SK-N-SH treated with all-trans-retinoic acid at 6 μM for 48 hours (cell line): ENCODE data around the gene TAS2R41.

Experiments used
- ATAC-seq: fragments of 200-7000 bp; cut with Tn5 transposase; 3 replicates; pipeline ENCODE4 v1.9.1; 2020; ENCODE audit warnings: mild to moderate bottlenecking, moderate library complexity
- ARNTL ChIP-seq: fragments of 450-650 bp; formaldehyde crosslinking; IDR thresholded peaks from 2 replicates; pipeline ENCODE4 v1.5.0; 2020; ENCODE audit warnings: low read depth, mild to moderate bottlenecking, moderate library complexity, borderline replicate concordance
- BACH2 ChIP-seq: fragments of 250-450 bp; sonication (Bioruptor Pico); IDR thresholded peaks from 2 replicates; pipeline ENCODE4 v1.9.0; 2021; ENCODE audit warnings: mild to moderate bottlenecking, borderline replicate concordance
- CSDC2 ChIP-seq: fragments of 250-450 bp; sonication (Bioruptor Pico); IDR thresholded peaks from 2 replicates; pipeline ENCODE4 v1.5.0; 2020; ENCODE audit warnings: mild to moderate bottlenecking, moderate library complexity
- ESRRG ChIP-seq: fragments of 250-450 bp; sonication (Bioruptor Pico); IDR thresholded peaks from 2 replicates; pipeline ENCODE4 v1.6.1; 2021; ENCODE audit warnings: mild to moderate bottlenecking
- GLIS3 ChIP-seq: fragments of 250-450 bp; sonication (Bioruptor Pico); IDR thresholded peaks from 2 replicates; pipeline ENCODE4 v1.5.0; 2020; ENCODE audit warnings: mild to moderate bottlenecking, moderate library complexity
- OSR1 ChIP-seq: fragments of 250-450 bp; sonication (Bioruptor Pico); IDR thresholded peaks from 2 replicates; pipeline ENCODE4 v1.8.0; 2022; ENCODE audit warnings: moderate library complexity, mild to moderate bottlenecking, inconsistent platforms
- PPARA ChIP-seq: fragments of 250-450 bp; sonication (Bioruptor Pico); IDR thresholded peaks from 2 replicates; pipeline ENCODE4 v1.5.0; 2020; ENCODE audit warnings: mild to moderate bottlenecking, borderline replicate concordance
- RARB ChIP-seq: fragments of 250-450 bp; sonication (Bioruptor Pico); IDR thresholded peaks from 2 replicates; pipeline ENCODE4 v1.8.0; 2021; ENCODE audit warnings: mild to moderate bottlenecking, moderate library complexity
- SNAI2 ChIP-seq: fragments of 250-450 bp; sonication (Bioruptor Pico); IDR thresholded peaks from 2 replicates; pipeline ENCODE4 v1.5.0; 2020; ENCODE audit warnings: mild to moderate bottlenecking, moderate library complexity
- TCF4 ChIP-seq: fragments of 250-450 bp; sonication (Bioruptor Pico); IDR thresholded peaks from 2 replicates; pipeline ENCODE4 v1.8.0; 2021; ENCODE audit warnings: mild to moderate bottlenecking, moderate library complexity, borderline replicate concordance
- TOX ChIP-seq: fragments of 250-450 bp; sonication (Bioruptor Pico); IDR thresholded peaks from 2 replicates; pipeline ENCODE4 v1.8.0; 2021; ENCODE audit warnings: mild to moderate bottlenecking, moderate library complexity, borderline replicate concordance
- ZC3H10 ChIP-seq: fragments of 250-450 bp; sonication (Bioruptor Pico); IDR thresholded peaks from 2 replicates; pipeline ENCODE4 v1.5.1; 2021; ENCODE audit warnings: mild to moderate bottlenecking, moderate library complexity
- ZFP3 ChIP-seq: fragments of 250-450 bp; sonication (Bioruptor Pico); IDR thresholded peaks from 2 replicates; pipeline ENCODE4 v1.5.0; 2020; ENCODE audit warnings: mild to moderate bottlenecking, moderate library complexity
- ZFP30 ChIP-seq: fragments of 450-650 bp; formaldehyde crosslinking; IDR thresholded peaks from 2 replicates; pipeline ENCODE4 v1.5.0; 2022; ENCODE audit warnings: mild to moderate bottlenecking, moderate library complexity
- ZNF565 ChIP-seq: fragments of 450-650 bp; formaldehyde crosslinking; conservative IDR thresholded peaks from 2 replicates; pipeline ENCODE4 v1.5.0; 2020; ENCODE audit warnings: low read depth, mild to moderate bottlenecking, moderate library complexity
- ZNF70 ChIP-seq: fragments of 450-650 bp; formaldehyde crosslinking; IDR thresholded peaks from 2 replicates; pipeline ENCODE4 v1.5.0; 2020; ENCODE audit warnings: mild to moderate bottlenecking, moderate library complexity
- ZNF8 ChIP-seq: fragments of 450-650 bp; formaldehyde crosslinking; IDR thresholded peaks from 2 replicates; pipeline ENCODE4 v1.5.0; 2020; ENCODE audit warnings: mild to moderate bottlenecking, moderate library complexity
- TF ChIP-seq, protein P1 (sequence below): fragments of 250-450 bp; sonication (Bioruptor Pico); IDR thresholded peaks from 2 replicates; pipeline ENCODE4 v1.5.0; 2020; ENCODE audit warnings: mild to moderate bottlenecking, moderate library complexity
- TF ChIP-seq, protein P2 (sequence below): fragments of 250-450 bp; sonication (Bioruptor Pico); IDR thresholded peaks from 2 replicates; pipeline ENCODE4 v1.5.1; 2021; ENCODE audit warnings: mild to moderate bottlenecking, moderate library complexity
- TF ChIP-seq, protein P3 (sequence below): fragments of 250-450 bp; sonication (Bioruptor Pico); IDR thresholded peaks from 2 replicates; pipeline ENCODE4 v1.8.0; 2020; ENCODE audit warnings: mild to moderate bottlenecking, moderate library complexity, borderline replicate concordance
- TF ChIP-seq, protein P4 (sequence below): fragments of 250-450 bp; sonication (Bioruptor Pico); IDR thresholded peaks from 2 replicates; pipeline ENCODE4 v1.8.0; 2021; ENCODE audit warnings: low read depth, mild to moderate bottlenecking, moderate library complexity, borderline replicate concordance
- TF ChIP-seq, protein P5 (sequence below): fragments of 250-450 bp; sonication (Bioruptor Pico); IDR thresholded peaks from 2 replicates; pipeline ENCODE4 v1.5.1; 2020; ENCODE audit warnings: low read depth, mild to moderate bottlenecking, moderate library complexity

The TAS2R41 gene

DNA sequence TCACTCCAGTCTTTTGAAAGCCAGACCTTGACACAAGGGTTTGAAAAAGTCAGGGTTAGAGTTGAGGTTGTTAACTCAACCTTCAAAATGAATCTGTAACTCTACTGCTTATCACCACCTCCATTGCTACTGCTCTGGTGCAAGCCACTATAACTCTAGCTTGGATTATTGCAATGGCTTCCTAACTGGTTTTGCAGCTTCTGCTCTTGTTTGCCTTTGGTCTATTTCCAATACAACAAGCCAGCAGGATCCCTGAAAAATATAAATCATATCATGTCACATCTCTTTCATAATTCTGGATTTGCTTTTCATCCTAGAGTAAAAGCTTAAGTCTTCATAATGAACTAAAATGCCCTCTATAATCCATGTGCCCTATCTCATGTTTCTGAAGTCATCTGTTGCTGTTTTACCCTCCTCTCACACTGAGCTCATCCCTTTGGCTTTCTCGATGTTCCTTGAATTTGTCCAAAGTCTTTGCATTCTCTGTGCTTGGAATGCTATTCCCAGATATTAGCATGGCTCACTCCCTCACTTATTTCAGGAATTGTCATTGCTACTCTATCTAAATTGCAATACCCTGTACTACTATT, 23.5 kb upstream of the TAS2R41 start (continued):
- TF ChIP-seq, protein P1, sequence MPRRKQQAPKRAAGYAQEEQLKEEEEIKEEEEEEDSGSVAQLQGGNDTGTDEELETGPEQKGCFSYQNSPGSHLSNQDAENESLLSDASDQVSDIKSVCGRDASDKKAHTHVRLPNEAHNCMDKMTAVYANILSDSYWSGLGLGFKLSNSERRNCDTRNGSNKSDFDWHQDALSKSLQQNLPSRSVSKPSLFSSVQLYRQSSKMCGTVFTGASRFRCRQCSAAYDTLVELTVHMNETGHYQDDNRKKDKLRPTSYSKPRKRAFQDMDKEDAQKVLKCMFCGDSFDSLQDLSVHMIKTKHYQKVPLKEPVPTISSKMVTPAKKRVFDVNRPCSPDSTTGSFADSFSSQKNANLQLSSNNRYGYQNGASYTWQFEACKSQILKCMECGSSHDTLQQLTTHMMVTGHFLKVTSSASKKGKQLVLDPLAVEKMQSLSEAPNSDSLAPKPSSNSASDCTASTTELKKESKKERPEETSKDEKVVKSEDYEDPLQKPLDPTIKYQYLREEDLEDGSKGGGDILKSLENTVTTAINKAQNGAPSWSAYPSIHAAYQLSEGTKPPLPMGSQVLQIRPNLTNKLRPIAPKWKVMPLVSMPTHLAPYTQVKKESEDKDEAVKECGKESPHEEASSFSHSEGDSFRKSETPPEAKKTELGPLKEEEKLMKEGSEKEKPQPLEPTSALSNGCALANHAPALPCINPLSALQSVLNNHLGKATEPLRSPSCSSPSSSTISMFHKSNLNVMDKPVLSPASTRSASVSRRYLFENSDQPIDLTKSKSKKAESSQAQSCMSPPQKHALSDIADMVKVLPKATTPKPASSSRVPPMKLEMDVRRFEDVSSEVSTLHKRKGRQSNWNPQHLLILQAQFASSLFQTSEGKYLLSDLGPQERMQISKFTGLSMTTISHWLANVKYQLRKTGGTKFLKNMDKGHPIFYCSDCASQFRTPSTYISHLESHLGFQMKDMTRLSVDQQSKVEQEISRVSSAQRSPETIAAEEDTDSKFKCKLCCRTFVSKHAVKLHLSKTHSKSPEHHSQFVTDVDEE (CRISPR knock-in tag): no peak
- no peak for TF ChIP-seq SNAI2 (CRISPR knock-in tag)
- TF ChIP-seq ZNF8 (CRISPR knock-in tag): no peak
- TF ChIP-seq ZFP3 (CRISPR knock-in tag): no peak
- TF ChIP-seq TOX (CRISPR knock-in tag): no peak
- no peak for TF ChIP-seq ZNF70

DNA sequence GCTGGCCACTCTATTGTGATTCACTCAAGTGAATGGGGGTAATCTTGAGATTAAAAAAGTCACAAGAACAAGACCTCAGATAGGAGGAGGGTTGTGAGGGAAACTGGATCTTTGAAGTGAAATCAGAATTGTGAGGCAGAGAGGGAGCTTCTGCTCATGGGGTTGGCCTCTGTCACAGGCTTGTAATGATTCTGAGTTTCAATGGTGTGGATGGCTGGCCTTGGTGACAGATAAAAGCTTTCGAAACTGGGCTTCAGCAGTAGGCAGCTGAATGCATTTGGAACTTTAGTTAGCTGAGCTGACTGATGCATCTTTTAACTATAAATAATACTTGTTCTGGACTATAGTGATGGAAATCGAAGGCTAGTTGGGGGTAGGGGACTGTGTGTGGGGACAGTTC, 22.2 kb upstream of the TAS2R41 start:
- TF ChIP-seq ZNF565 (CRISPR knock-in tag): no peak
- TF ChIP-seq, protein P2, sequence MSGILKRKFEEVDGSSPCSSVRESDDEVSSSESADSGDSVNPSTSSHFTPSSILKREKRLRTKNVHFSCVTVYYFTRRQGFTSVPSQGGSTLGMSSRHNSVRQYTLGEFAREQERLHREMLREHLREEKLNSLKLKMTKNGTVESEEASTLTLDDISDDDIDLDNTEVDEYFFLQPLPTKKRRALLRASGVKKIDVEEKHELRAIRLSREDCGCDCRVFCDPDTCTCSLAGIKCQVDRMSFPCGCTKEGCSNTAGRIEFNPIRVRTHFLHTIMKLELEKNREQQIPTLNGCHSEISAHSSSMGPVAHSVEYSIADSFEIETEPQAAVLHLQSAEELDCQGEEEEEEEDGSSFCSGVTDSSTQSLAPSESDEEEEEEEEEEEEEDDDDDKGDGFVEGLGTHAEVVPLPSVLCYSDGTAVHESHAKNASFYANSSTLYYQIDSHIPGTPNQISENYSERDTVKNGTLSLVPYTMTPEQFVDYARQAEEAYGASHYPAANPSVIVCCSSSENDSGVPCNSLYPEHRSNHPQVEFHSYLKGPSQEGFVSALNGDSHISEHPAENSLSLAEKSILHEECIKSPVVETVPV (CRISPR knock-in tag): no peak
- no peak for TF ChIP-seq ZNF70
- no peak for TF ChIP-seq ARNTL (CRISPR knock-in tag)
- no peak for TF ChIP-seq RARB
- no peak for TF ChIP-seq ZNF8 (CRISPR knock-in tag)
- TF ChIP-seq ZFP30 (CRISPR knock-in tag): no peak
- TF ChIP-seq CSDC2: no peak
- no peak for TF ChIP-seq TOX (CRISPR knock-in tag)
- no peak for TF ChIP-seq PPARA
- no peak for TF ChIP-seq GLIS3 (CRISPR knock-in tag)
- TF ChIP-seq, protein P1 (CRISPR knock-in tag): no peak
- TF ChIP-seq ZC3H10 (CRISPR knock-in tag): no peak
- TF ChIP-seq, protein P3, sequence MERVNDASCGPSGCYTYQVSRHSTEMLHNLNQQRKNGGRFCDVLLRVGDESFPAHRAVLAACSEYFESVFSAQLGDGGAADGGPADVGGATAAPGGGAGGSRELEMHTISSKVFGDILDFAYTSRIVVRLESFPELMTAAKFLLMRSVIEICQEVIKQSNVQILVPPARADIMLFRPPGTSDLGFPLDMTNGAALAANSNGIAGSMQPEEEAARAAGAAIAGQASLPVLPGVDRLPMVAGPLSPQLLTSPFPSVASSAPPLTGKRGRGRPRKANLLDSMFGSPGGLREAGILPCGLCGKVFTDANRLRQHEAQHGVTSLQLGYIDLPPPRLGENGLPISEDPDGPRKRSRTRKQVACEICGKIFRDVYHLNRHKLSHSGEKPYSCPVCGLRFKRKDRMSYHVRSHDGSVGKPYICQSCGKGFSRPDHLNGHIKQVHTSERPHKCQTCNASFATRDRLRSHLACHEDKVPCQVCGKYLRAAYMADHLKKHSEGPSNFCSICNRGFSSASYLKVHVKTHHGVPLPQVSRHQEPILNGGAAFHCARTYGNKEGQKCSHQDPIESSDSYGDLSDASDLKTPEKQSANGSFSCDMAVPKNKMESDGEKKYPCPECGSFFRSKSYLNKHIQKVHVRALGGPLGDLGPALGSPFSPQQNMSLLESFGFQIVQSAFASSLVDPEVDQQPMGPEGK (CRISPR knock-in tag): no peak
- TF ChIP-seq ESRRG (CRISPR knock-in tag): no peak
- no peak for TF ChIP-seq BACH2 (CRISPR knock-in tag)
- TF ChIP-seq, all 23 proteins: peak for 0
- ATAC-seq: no peak

DNA sequence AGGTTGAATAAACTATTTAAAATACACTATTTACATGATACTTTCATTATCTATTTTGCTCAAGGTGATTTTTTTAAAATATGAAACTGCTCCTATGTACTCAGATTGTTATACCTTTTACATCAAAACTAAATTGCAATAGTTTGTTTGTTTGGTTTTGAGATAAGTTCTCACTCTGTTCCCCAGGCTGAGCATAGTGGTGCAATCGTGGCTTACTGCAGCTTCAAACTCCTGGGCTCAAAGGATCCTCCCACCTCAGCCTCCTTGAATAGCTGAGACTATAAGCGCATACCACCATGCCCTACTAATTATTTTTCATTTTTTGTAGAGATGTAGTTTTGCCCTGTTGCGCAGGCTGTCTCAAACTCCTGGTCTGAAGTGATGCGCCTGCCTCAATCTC, 21.7 kb upstream of the TAS2R41 start:
- no peak for ATAC-seq
- TF ChIP-seq TCF4 (CRISPR knock-in tag) (no peak), BACH2 (CRISPR knock-in tag) (no peak), ZFP30 (CRISPR knock-in tag) (no peak), OSR1 (CRISPR knock-in tag) (no peak), ARNTL (CRISPR knock-in tag) (no peak), RARB (no peak), ZC3H10 (CRISPR knock-in tag) (no peak), ZNF8 (CRISPR knock-in tag) (no peak)
- TF ChIP-seq, protein P4, sequence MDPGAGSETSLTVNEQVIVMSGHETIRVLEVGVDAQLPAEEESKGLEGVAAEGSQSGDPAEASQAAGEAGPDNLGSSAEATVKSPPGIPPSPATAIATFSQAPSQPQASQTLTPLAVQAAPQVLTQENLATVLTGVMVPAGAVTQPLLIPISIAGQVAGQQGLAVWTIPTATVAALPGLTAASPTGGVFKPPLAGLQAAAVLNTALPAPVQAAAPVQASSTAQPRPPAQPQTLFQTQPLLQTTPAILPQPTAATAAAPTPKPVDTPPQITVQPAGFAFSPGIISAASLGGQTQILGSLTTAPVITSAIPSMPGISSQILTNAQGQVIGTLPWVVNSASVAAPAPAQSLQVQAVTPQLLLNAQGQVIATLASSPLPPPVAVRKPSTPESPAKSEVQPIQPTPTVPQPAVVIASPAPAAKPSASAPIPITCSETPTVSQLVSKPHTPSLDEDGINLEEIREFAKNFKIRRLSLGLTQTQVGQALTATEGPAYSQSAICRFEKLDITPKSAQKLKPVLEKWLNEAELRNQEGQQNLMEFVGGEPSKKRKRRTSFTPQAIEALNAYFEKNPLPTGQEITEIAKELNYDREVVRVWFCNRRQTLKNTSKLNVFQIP (CRISPR knock-in tag): no peak
- TF ChIP-seq, protein P3 (CRISPR knock-in tag): no peak
- TF ChIP-seq, protein P5, sequence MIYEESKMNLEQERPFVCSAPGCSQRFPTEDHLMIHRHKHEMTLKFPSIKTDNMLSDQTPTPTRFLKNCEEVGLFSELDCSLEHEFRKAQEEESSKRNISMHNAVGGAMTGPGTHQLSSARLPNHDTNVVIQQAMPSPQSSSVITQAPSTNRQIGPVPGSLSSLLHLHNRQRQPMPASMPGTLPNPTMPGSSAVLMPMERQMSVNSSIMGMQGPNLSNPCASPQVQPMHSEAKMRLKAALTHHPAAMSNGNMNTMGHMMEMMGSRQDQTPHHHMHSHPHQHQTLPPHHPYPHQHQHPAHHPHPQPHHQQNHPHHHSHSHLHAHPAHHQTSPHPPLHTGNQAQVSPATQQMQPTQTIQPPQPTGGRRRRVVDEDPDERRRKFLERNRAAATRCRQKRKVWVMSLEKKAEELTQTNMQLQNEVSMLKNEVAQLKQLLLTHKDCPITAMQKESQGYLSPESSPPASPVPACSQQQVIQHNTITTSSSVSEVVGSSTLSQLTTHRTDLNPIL (CRISPR knock-in tag): no peak
- TF ChIP-seq, protein P2 (CRISPR knock-in tag): no peak
